Measurements from ENCODE around the gene BACE2. TPM values are rescaled to one million over a fixed set of nuclear protein-coding genes. Genes with fewer than 3 reads are reported as not detected.
A peak's percentile ranks its signal among the peaks of the same experiment; 100 is the strongest.

Gene BACE2
- total RNA-seq, 1 donor from 2014 or later = 20.8 TPM

- DNase-seq (no peak), ATAC-seq (peak; percentile 26 to 65)
- TF ChIP-seq CTCF (IDR thresholded peaks at IDR 0.05) = no peak
- intact Hi-C loops (cut with DNase I) = no loop called here
- Histone ChIP-seq H3K4me1 (peaks cover 14% of the 10 kb centered on the region), H3K9me3 (no peaks in the 10 kb centered on the region), H3K4me3 (no peak overlapping the region), H3K36me3 (no peaks in the 10 kb centered on the region), H3K27ac (no peak overlapping the region), H3K27me3 (ENCODE audit: low read depth) (no peaks in the 10 kb centered on the region)
Measured at GRCh38 chr21:41142051-41142795, 25.7 kb upstream of the BACE2 start.

GRCh38 chr21:41143596-41144325, 24.2 kb upstream of the BACE2 start:
- ATAC-seq = no peak
- no peak for DNase-seq

GRCh38 chr21:41147096-41147978, 20.6 kb upstream of the BACE2 start:
- Histone ChIP-seq H3K27ac (no peak overlapping the region), H3K4me3 (no peak overlapping the region), H3K9me3 (no peaks in the 10 kb centered on the region), H3K4me1 (peaks cover under 1% of the 10 kb centered on the region), H3K36me3 (no peaks in the 10 kb centered on the region), H3K27me3 (ENCODE audit: low read depth) (no peaks in the 10 kb centered on the region)
- intact Hi-C loops (cut with DNase I) = no loop called here
- no peak for DNase-seq
- no peak for TF ChIP-seq CTCF (IDR thresholded peaks at IDR 0.05)
- no peak for ATAC-seq

More at GRCh38 chr21:41143596-41144325, 24.2 kb upstream of the BACE2 start:
- no peak for TF ChIP-seq CTCF (IDR thresholded peaks at IDR 0.05)
- Histone ChIP-seq H3K4me3 (no peak overlapping the region), H3K9me3 (no peaks in the 10 kb centered on the region), H3K36me3 (no peaks in the 10 kb centered on the region), H3K4me1 (peaks cover 14% of the 10 kb centered on the region), H3K27me3 (ENCODE audit: low read depth) (no peaks in the 10 kb centered on the region), H3K27ac (no peak overlapping the region)
- intact Hi-C loops (cut with DNase I) = no loop called here

GRCh38 chr21:41147979-41148355, 20.0 kb upstream of the BACE2 start:
- TF ChIP-seq CTCF (IDR thresholded peaks at IDR 0.05) = no peak
- Histone ChIP-seq H3K36me3 (no peaks in the 10 kb centered on the region), H3K4me1 (no peaks in the 10 kb centered on the region), H3K9me3 (no peaks in the 10 kb centered on the region), H3K27ac (no peak overlapping the region), H3K27me3 (ENCODE audit: low read depth) (no peaks in the 10 kb centered on the region), H3K4me3 (no peak overlapping the region)
- DNase-seq (no peak), ATAC-seq (no peak)
- intact Hi-C loops (cut with DNase I) = no loop called here

- Histone ChIP-seq H3K9me3 (no peaks in the 10 kb centered on the region), H3K27me3 (ENCODE audit: low read depth) (no peaks in the 10 kb centered on the region), H3K36me3 (no peaks in the 10 kb centered on the region), H3K27ac (no peak overlapping the region), H3K4me3 (no peak overlapping the region), H3K4me1 (no peaks in the 10 kb centered on the region)
- TF ChIP-seq CTCF (IDR thresholded peaks at IDR 0.05) = no peak
- DNase-seq (no peak), ATAC-seq (no peak)
- intact Hi-C loops (cut with DNase I) = no loop called here
Measured at GRCh38 chr21:41148798-41149197, 19.2 kb upstream of the BACE2 start.
